HepG2 (cell line): ENCODE data around the gene DMPK.

Experiments used
- DR1 ChIP-seq: sonication (generic); formaldehyde crosslinking; IDR thresholded peaks from 2 replicates; pipeline ENCODE4 v1.8.0; 2021; ENCODE audit warnings: mild to moderate bottlenecking, missing genetic modification reagents, inconsistent platforms
- FOSL1 ChIP-seq: sonication (generic); formaldehyde crosslinking; IDR thresholded peaks from 2 replicates; pipeline ENCODE4 v1.9.0; 2021; ENCODE audit warnings: missing genetic modification reagents, borderline replicate concordance
- HOXA7 ChIP-seq: sonication (generic); formaldehyde crosslinking; IDR thresholded peaks from 2 replicates; pipeline ENCODE4 v1.8.1; 2022; ENCODE audit warnings: mild to moderate bottlenecking, missing genetic modification reagents, moderate library complexity
- MAFF ChIP-seq: IDR thresholded peaks from 2 replicates; pipeline ENCODE4 v1.6.1; 2011; ENCODE audit warnings: low read depth, low read length, improper control_type of control experiment
- POLR2A ChIP-seq, 2 experiments: IDR thresholded peaks; 2 replicates each; pipeline ENCODE4 v1.6.1; 2011; ENCODE audit warnings: low read depth in 2 of 2, low read length in 2 of 2, mild to moderate bottlenecking in 1 of 2, moderate library complexity in 1 of 2; ENCODE audit not compliant: insufficient read depth in 1 of 2
- POLR2AphosphoS5 ChIP-seq: IDR thresholded peaks from 2 replicates; pipeline ENCODE4 v1.6.1; 2012; ENCODE audit warnings: low read depth, low read length
- RAD21 ChIP-seq: fragments of 450-650 bp; formaldehyde crosslinking; IDR thresholded peaks from 2 replicates; pipeline ENCODE4 v1.5.0; 2020; ENCODE audit warnings: mild to moderate bottlenecking
- TAF1 ChIP-seq: sonication (generic); formaldehyde crosslinking; IDR thresholded peaks from 2 replicates; pipeline ENCODE4 v1.4.0; 2020; ENCODE audit warnings: missing genetic modification reagents
- ZBTB40 ChIP-seq, 2 experiments: fragments of 450-650 bp in 1 of 2; sonication (generic) in 1 of 2; formaldehyde crosslinking in 1 of 2; IDR thresholded peaks; 2 replicates each; pipeline versions ENCODE4 v1.6.1 to v1.8.0; 2016 to 2022; ENCODE audit warnings: antibody characterized with exemption in 1 of 2, mild to moderate bottlenecking in 1 of 2, missing genetic modification reagents in 1 of 2
- ZNF646 ChIP-seq: sonication (generic); formaldehyde crosslinking; IDR thresholded peaks from 2 replicates; pipeline ENCODE4 v1.9.0; 2021; ENCODE audit warnings: mild to moderate bottlenecking, missing genetic modification reagents

GRCh38 chr19:45824531-45825262, 42.4 kb upstream of the DMPK start:
- TF ChIP-seq ZNF646 (CRISPR knock-in tag) (no peak), FOSL1 (CRISPR knock-in tag) (no peak), POLR2AphosphoS5 (no peak), TAF1 (CRISPR knock-in tag) (no peak), HOXA7 (CRISPR knock-in tag) (no peak), ZBTB40 (IDR thresholded peaks at IDR 0.05) (no peak), ZBTB40 (CRISPR knock-in tag; IDR thresholded peaks at IDR 0.05) (no peak), DR1 (no peak), MAFF (no peak), RAD21 (no peak), POLR2A (IDR thresholded peaks at IDR 0.05; ENCODE audit: insufficient read depth in 1 of 2, low read depth in 2 of 2, low read length in 2 of 2) (no peak)
